Measurements from ENCODE around the gene GABPB2.

DNA sequence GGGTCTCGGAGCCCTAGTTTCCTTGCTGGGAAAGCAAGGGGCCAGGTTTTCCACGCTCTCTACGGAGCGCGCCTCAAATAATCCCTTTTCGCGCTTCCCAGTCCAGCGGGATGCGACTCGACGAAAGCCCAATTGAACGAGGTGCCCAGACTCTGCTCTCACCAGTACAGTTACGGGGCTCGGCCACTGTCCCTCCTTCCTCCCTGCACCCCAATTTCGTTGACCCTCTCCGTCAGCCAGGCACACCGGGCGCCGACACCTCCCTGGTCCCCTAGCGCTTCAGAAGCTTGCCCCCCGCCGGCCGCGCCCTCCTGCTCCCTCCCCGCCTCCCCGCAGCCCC, 75.5 kb downstream of the GABPB2 start:
- TF ChIP-seq POLR2AphosphoS5 (IDR thresholded peaks at IDR 0.05), result no peak
- TF ChIP-seq, protein P1, sequence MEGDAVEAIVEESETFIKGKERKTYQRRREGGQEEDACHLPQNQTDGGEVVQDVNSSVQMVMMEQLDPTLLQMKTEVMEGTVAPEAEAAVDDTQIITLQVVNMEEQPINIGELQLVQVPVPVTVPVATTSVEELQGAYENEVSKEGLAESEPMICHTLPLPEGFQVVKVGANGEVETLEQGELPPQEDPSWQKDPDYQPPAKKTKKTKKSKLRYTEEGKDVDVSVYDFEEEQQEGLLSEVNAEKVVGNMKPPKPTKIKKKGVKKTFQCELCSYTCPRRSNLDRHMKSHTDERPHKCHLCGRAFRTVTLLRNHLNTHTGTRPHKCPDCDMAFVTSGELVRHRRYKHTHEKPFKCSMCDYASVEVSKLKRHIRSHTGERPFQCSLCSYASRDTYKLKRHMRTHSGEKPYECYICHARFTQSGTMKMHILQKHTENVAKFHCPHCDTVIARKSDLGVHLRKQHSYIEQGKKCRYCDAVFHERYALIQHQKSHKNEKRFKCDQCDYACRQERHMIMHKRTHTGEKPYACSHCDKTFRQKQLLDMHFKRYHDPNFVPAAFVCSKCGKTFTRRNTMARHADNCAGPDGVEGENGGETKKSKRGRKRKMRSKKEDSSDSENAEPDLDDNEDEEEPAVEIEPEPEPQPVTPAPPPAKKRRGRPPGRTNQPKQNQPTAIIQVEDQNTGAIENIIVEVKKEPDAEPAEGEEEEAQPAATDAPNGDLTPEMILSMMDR (IDR thresholded peaks at IDR 0.05), result no peak

Data from gastroesophageal sphincter (tissue), 3 donors.